GM19452 (cell line): ENCODE measurements around the gene EHMT1.

Source experiments
- ATAC-seq: cut with Tn5 transposase; IDR thresholded peaks from one replicate; pipeline ENCODE4 v1.9.1; 2021; ENCODE audit not compliant: unreplicated experiment

Gene EHMT1

GRCh38 chr9:137817236-137818200 is 198.7 kb downstream of the EHMT1 start:
- ATAC-seq, result no peak

- no peak for ATAC-seq
These were observed 199.5 kb downstream of the EHMT1 start for GRCh38 chr9:137818286-137818685.

- ATAC-seq, result no peak
These were observed 201.5 kb downstream of the EHMT1 start for GRCh38 chr9:137820161-137820855.

- ATAC-seq, result no peak
These were observed 205.4 kb downstream of the EHMT1 start for GRCh38 chr9:137823986-137824771.

GRCh38 chr9:137825324-137825989 is 206.7 kb downstream of the EHMT1 start:
- ATAC-seq, result no peak

- no peak for ATAC-seq
These were observed 209.2 kb downstream of the EHMT1 start for GRCh38 chr9:137827908-137828526.

- ATAC-seq, result no peak
These were observed 209.9 kb downstream of the EHMT1 start for GRCh38 chr9:137828527-137829259.

GRCh38 chr9:137829260-137829996 is 210.6 kb downstream of the EHMT1 start:
- no peak for ATAC-seq

- ATAC-seq, result no peak
These were observed 213.4 kb downstream of the EHMT1 start for GRCh38 chr9:137832191-137832700.

GRCh38 chr9:137832830-137833590 is 214.2 kb downstream of the EHMT1 start:
- ATAC-seq, result no peak

GRCh38 chr9:137833721-137834613 is 215.2 kb downstream of the EHMT1 start:
- ATAC-seq, result no peak

GRCh38 chr9:137834846-137835546 is 216.2 kb downstream of the EHMT1 start:
- no peak for ATAC-seq

GRCh38 chr9:137836151-137836830 is 217.5 kb downstream of the EHMT1 start:
- no peak for ATAC-seq

GRCh38 chr9:137836831-137837241 is 218.0 kb downstream of the EHMT1 start:
- ATAC-seq, result no peak

GRCh38 chr9:137837345-137838278 is 218.8 kb downstream of the EHMT1 start:
- ATAC-seq, result no peak
